Measurements from ENCODE around the gene RSRC2.
A peak's percentile ranks its signal among the peaks of the same experiment; 100 is the strongest.
"Not testable (repeated sequence)": the region's sequence is repeated elsewhere in the genome, so short reads cannot be mapped to it uniquely, and the experiment has no call there.

Gene RSRC2

GRCh38 chr12:122484385-122484784, 42.4 kb downstream of the RSRC2 start:
- DNase-seq (ENCODE audit: low spot score), result not testable (repeated sequence)

- DNase-seq (ENCODE audit: low spot score), result no peak
Observed at GRCh38 chr12:122483969-122484368, 42.8 kb downstream of the RSRC2 start.

- no peak for DNase-seq (ENCODE audit: low spot score)
Observed at GRCh38 chr12:122481861-122482260, 44.9 kb downstream of the RSRC2 start.

- no peak for DNase-seq (ENCODE audit: low spot score)
Observed at GRCh38 chr12:122480753-122481152, 46.0 kb downstream of the RSRC2 start.

- DNase-seq (ENCODE audit: low spot score), result no peak
Observed at GRCh38 chr12:122474324-122474716, 52.4 kb downstream of the RSRC2 start.

GRCh38 chr12:122473543-122474323, 53.0 kb downstream of the RSRC2 start:
- DNase-seq (ENCODE audit: low spot score), result no peak

GRCh38 chr12:122471324-122472226, 55.2 kb downstream of the RSRC2 start:
- peak; percentile 73 for DNase-seq (ENCODE audit: low spot score)

GRCh38 chr12:122470576-122470975, 56.2 kb downstream of the RSRC2 start:
- DNase-seq (ENCODE audit: low spot score), result not testable (repeated sequence)

- not testable (repeated sequence) for DNase-seq (ENCODE audit: low spot score)
Observed at GRCh38 chr12:122469856-122470255, 56.9 kb downstream of the RSRC2 start.

- DNase-seq (ENCODE audit: low spot score), result no peak
Observed at GRCh38 chr12:122467983-122468382, 58.8 kb downstream of the RSRC2 start.

GRCh38 chr12:122464317-122465042, 62.3 kb downstream of the RSRC2 start:
- DNase-seq (ENCODE audit: low spot score), result not testable (repeated sequence)

- DNase-seq (ENCODE audit: low spot score), result no peak
Observed at GRCh38 chr12:122460641-122461040, 66.1 kb downstream of the RSRC2 start.

- DNase-seq (ENCODE audit: low spot score), result no peak
Observed at GRCh38 chr12:122460061-122460460, 66.7 kb downstream of the RSRC2 start.

GRCh38 chr12:122459211-122459610, 67.5 kb downstream of the RSRC2 start:
- DNase-seq (ENCODE audit: low spot score), result no peak

- DNase-seq (ENCODE audit: low spot score), result no peak
Observed at GRCh38 chr12:122458105-122459035, 68.4 kb downstream of the RSRC2 start.

GRCh38 chr12:122457627-122458026, 69.1 kb downstream of the RSRC2 start:
- DNase-seq (ENCODE audit: low spot score), result no peak

- no peak for DNase-seq (ENCODE audit: low spot score)
Observed at GRCh38 chr12:122454739-122455138, 72.0 kb downstream of the RSRC2 start.

GRCh38 chr12:122454250-122454721, 72.5 kb downstream of the RSRC2 start:
- no peak for DNase-seq (ENCODE audit: low spot score)
